Endothelial cell of hepatic sinusoid (primary cell): ENCODE results near the gene PLXND1.
"Not testable (repeated sequence)": the region's sequence is repeated elsewhere in the genome, so short reads cannot be mapped to it uniquely, and the experiment has no call there.

Experiments used
- in situ Hi-C: cut with HindIII; loops from 2 replicates; pipeline ENCODE4 v1.10.0; 2017; ENCODE audit warnings: low sequenced_read_pairs

Gene PLXND1, protein sequence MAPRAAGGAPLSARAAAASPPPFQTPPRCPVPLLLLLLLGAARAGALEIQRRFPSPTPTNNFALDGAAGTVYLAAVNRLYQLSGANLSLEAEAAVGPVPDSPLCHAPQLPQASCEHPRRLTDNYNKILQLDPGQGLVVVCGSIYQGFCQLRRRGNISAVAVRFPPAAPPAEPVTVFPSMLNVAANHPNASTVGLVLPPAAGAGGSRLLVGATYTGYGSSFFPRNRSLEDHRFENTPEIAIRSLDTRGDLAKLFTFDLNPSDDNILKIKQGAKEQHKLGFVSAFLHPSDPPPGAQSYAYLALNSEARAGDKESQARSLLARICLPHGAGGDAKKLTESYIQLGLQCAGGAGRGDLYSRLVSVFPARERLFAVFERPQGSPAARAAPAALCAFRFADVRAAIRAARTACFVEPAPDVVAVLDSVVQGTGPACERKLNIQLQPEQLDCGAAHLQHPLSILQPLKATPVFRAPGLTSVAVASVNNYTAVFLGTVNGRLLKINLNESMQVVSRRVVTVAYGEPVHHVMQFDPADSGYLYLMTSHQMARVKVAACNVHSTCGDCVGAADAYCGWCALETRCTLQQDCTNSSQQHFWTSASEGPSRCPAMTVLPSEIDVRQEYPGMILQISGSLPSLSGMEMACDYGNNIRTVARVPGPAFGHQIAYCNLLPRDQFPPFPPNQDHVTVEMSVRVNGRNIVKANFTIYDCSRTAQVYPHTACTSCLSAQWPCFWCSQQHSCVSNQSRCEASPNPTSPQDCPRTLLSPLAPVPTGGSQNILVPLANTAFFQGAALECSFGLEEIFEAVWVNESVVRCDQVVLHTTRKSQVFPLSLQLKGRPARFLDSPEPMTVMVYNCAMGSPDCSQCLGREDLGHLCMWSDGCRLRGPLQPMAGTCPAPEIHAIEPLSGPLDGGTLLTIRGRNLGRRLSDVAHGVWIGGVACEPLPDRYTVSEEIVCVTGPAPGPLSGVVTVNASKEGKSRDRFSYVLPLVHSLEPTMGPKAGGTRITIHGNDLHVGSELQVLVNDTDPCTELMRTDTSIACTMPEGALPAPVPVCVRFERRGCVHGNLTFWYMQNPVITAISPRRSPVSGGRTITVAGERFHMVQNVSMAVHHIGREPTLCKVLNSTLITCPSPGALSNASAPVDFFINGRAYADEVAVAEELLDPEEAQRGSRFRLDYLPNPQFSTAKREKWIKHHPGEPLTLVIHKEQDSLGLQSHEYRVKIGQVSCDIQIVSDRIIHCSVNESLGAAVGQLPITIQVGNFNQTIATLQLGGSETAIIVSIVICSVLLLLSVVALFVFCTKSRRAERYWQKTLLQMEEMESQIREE (N-terminal part only)

GRCh38 chr3:129606636-129607390, at the start of gene PLXND1:
Gene PLXND1 (minus strand): TSS chr3:129606676. CDS start chr3:129606639, 37 bp downstream.
- in situ Hi-C loops = no loop called here

- in situ Hi-C loops = no loop called here
Observed at GRCh38 chr3:129655291-129655700, 48.8 kb upstream of the PLXND1 start.

DNA sequence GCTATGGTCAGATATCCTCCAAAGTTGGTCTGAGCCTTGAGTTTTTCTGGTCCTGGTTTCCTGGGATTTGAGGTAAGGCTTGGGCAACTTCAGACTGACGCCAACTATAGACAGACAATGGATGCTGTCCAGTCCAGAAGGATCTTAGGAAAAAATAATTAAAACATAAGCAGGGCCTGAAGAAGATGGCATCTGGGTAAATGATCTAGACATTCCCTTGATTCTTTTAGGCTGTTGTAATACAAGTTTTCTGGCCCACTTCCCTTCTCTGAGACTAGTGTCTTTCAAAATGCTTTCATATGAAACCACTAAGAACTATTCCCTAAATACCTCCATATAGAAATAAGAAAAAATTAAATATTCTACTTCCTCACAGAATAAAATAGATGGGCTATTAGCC, 47.7 kb upstream of the PLXND1 start:
- in situ Hi-C loops = loop anchor here (5.0 kb wide), 1 partner anchor 173 kb away; no protein-coding TSS in a partner anchor

- in situ Hi-C loops = loop anchor here (5.0 kb wide), 1 partner anchor 174 kb away; no protein-coding TSS in a partner anchor
Observed at GRCh38 chr3:129653019-129653418, 46.5 kb upstream of the PLXND1 start.

DNA sequence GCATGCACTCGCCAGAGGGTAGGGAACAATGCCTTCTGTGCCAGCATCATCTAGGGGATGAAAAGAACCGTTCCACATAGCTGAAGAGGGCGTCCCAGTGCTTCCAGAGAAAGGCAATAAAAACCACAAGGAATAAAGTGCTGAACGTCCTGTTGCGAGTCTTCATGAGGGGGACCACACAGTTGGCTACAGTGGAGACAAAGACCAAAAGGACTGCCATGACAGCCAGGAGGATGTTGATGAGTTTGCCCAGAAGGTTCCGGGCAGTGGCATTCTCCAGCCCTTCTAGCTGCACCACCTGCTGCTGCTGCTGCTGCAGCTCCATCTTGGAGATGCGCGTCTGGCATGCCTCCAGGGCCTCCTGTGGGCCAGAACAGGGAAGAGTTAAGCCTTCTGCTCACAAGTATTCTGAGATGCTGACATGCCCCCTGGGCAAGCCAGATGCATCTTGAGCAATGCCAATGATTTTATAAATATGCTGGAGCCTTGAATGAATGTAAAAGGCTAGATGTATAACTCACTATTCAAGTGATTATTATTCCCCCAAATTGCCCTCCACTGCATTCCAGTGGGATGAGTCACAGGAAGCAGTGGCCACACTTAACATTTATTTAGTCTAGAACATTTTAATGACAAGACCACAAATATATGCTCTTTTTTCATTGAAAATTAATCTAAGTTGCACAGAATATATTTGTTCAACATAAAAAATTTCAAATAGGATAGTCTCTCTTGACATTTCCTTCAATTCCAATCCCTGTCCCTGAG, 45.1 kb upstream of the PLXND1 start:
- in situ Hi-C loops = loop anchor here (5.0 kb wide), 1 partner anchor 176 kb away; no protein-coding TSS in a partner anchor

DNA sequence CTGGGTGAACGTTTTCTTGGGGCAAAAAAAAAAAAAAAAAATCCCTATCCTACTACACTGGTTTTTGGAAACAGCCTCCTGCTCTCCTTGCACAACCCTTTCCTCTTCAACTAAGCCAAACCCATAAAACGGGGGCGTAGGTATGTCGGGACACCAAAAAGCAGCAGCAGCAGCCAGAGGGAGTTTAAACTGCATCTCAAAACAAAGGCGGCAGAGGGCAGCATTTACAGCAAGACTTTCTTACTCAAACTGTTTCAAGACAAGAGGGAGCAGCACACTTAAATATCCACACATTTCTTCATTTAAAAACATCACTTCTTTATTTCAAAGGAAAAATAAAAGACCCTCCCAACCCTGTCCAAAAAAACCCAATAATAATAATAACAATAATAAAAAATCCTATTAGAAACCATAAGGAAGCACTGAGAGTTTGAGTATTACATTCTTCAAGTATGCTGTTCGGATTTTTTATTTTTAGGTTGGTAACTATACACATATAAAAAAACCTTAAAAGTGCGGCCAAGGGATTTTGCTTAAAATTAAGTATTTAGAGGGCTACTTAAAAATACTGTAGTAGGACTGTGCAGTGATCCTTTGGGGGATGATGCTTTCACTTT, 43.9 kb upstream of the PLXND1 start:
- in situ Hi-C loops = loop anchor here (5.0 kb wide), 1 partner anchor 177 kb away; no protein-coding TSS in a partner anchor

DNA sequence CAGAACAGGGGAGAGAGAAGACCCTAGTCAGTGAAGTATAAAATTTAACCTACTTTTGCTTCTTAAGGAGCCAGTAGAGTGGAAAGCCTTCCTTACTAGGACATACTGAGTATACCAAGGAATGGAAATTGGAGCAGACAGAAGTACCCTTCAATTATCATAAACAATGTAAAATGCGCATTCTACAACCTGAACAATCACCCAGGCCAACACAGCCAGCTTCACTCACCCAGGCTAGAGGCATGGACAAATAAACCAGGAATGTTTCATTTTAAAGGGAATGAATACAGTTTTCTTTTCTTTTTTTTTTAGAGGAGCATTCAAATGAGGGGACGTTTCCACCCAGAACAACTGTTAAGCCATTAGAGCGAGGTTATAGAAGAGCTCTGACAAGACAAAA, 41.9 kb upstream of the PLXND1 start:
- in situ Hi-C loops = no loop called here

GRCh38 chr3:129645286-129645685, 38.8 kb upstream of the PLXND1 start:
- in situ Hi-C loops = no loop called here

- in situ Hi-C loops = no loop called here
Observed at GRCh38 chr3:129644836-129645235, 38.4 kb upstream of the PLXND1 start.

DNA sequence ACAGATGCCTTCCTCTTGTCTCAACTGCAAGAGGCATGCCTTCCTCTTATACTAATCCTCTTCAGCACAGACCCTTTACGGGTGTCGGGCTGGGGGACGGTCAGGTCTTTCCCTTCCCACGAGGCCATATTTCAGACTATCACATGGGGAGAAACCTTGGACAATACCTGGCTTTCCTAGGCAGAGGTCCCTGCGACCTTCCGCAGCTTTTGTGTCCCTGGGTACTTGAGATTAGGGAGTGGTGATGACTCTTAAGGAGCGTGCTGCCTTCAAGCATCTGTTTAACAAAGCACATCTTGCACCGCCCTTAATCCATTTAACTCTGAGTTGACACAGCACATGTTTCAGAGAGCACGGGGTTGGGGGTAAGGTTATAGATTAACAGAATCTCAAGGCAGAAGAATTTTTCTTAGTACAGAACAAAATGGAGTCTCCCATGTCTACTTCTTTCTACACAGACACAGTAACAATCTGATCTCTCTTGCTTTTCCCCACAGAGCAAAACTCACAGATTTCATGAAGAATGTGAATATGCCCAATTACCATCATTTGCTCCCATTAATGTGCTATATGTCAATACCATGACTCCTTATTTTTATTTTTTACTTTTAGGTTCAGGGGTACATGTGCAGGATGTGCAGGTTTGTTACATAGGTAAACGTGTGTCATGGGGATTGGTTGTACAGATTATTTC, 35.2 kb upstream of the PLXND1 start:
- in situ Hi-C loops = not testable (repeated sequence)

DNA sequence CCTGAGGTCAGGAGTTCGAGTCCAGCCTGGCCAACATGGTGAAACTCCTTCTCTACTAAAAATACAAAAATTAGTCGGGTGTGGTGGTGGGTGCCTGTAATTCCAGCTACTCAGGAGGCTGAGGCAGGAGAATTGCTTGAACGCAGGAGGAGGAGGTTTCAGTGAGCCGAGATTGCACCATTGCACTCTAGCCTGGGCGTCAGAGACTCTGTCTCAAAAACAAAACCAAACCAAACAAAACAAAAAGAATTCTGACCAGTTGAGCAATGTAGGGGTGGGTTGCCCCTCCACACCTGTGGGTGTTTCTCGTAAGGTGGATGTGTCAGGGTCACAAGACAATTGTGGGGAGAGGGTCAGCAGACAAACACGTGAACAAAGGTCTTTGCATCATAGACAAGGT, 34.5 kb upstream of the PLXND1 start:
- in situ Hi-C loops = not testable (repeated sequence)

DNA sequence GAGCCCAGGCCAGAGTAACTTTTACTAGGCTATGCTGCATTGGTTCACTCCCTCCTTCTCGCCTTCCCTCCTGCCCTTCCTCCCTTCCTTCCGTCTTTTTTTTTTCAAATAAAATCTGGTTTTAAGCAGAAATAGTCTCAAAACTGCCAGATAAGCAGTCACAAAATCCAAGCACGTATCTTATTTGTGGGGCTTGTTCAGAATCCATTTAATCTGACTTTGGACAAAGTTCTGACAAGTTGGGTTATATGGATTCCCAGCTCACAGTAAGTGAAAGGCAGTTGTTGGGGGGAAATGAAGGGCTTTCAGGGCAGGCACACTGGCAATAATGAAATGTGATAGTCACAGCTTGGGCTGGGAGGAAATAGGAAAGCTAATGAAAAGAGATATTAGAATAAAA, 32.0 kb upstream of the PLXND1 start:
- in situ Hi-C loops = no loop called here

- in situ Hi-C loops = no loop called here
Observed at GRCh38 chr3:129636082-129636481, 29.6 kb upstream of the PLXND1 start.

DNA sequence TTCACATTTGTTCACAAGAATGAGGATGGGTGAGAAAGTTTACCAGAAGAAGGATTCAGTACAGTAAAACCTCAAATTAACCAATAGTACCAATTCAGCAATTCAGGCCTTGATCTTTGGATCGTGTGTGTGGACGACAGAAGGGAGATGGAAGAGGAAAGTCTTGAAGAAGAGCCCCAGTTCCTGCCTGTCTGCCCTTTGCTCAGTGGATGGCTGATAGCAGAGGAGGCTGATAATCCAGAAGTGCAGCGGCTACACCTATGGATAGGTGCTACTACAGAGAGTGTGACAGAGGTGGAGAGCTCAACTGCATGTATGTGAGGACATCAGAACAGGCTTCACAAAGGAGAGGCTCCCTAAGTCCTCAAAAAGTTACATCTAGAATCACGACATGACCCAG, 29.2 kb upstream of the PLXND1 start:
- in situ Hi-C loops = no loop called here

- in situ Hi-C loops = no loop called here
Observed at GRCh38 chr3:129633751-129634481, 27.4 kb upstream of the PLXND1 start.

- in situ Hi-C loops = no loop called here
Observed at GRCh38 chr3:129632977-129633376, 26.5 kb upstream of the PLXND1 start.

GRCh38 chr3:129632556-129632955, 26.1 kb upstream of the PLXND1 start:
- in situ Hi-C loops = no loop called here

DNA sequence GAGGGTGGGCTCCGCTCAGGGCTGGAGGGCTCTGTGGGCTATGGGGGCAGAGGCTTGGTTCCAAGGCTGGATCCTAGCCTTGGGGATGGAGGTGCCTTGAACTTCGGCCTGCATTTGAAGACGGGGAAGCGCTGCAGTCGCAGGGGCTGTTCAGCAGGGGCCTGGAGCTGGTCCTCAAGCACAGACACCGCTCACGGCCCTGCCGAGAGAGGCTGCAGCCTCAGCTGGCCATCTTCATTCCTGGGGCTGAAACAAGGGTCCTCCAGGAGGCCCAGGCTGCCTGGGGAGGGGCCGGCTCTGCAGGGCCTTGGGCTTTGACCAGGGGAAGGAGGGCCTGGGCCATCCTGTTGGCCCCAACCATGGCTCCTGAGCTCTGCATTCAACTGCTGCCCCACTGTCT, 25.6 kb upstream of the PLXND1 start:
- in situ Hi-C loops = no loop called here
